H7 (cell line): ENCODE measurements around the gene THEMIS. TPM values are rescaled to one million over a fixed set of nuclear protein-coding genes. Genes with fewer than 3 reads are reported as not detected.
"Not testable (repeated sequence)": the region's sequence is repeated elsewhere in the genome, so short reads cannot be mapped to it uniquely, and the experiment has no call there.

Source experiments
- DNase-seq: peaks from one replicate; pipeline ENCODE4 v3.0.0; 2012
- H3K27me3 ChIP-seq: 2 replicates; pipeline ENCODE4 v1.6.0; 2011; ENCODE audit warnings: mild to moderate bottlenecking, low read length; ENCODE audit not compliant: control insufficient read depth, insufficient read depth
- H3K36me3 ChIP-seq: replicated peaks from 2 replicates; pipeline ENCODE4 v1.5.1; 2011; ENCODE audit warnings: low read length; ENCODE audit not compliant: control insufficient read depth, insufficient read depth
- H3K4me3 ChIP-seq: 2 replicates; pipeline ENCODE4 v1.5.1; 2011; ENCODE audit warnings: low read depth, mild to moderate bottlenecking, control low read depth, low read length, moderate library complexity; ENCODE audit not compliant: insufficient read depth
- total RNA-seq: library from RNA; depleted of rRNA; stranded (reverse); fragments of >200 nt; shearing (Covaris generic); gene quantifications from 2 replicates; pipeline ENCODE4 v1.2.3, GENCODE V29; 2014

The THEMIS gene
- total RNA-seq, 1 experiment from 2014 or later = not detected

DNA sequence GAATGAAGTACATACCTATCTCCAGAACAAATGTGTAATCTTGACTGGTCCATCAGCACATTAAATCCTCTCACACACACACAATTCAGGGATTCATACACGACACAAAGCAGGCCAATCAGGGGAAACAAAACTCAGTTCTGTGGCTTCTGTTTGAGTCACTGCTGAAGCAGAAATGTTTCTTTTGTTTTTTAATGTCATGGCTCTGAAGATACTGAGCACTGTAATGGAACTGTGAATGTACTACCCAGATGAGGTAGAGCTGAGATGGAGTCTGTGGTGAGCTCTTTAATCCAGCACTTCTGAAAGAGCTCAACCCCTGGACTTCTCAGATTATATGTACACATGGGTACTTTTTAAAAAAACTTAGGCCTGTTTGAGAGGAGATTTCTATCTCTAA lies 116.4 kb downstream of the THEMIS start:
- Histone ChIP-seq H3K27me3 (no peaks in the 10 kb centered on the region), H3K4me3 (no peak overlapping the region), H3K36me3 (no peaks in the 10 kb centered on the region)
- DNase-seq = no peak

- DNase-seq, H3K27me3 ChIP-seq, H3K4me3 ChIP-seq, H3K36me3 ChIP-seq: not testable (repeated sequence)
Measured at GRCh38 chr6:127781636-127782272, 119.1 kb downstream of the THEMIS start.

- H3K27me3 ChIP-seq = no peaks in the 10 kb centered on the region
- DNase-seq = no peak
- no peaks in the 10 kb centered on the region for H3K36me3 ChIP-seq
- H3K4me3 ChIP-seq = no peak overlapping the region
Measured at GRCh38 chr6:127776320-127776719, 124.5 kb downstream of the THEMIS start.

DNA sequence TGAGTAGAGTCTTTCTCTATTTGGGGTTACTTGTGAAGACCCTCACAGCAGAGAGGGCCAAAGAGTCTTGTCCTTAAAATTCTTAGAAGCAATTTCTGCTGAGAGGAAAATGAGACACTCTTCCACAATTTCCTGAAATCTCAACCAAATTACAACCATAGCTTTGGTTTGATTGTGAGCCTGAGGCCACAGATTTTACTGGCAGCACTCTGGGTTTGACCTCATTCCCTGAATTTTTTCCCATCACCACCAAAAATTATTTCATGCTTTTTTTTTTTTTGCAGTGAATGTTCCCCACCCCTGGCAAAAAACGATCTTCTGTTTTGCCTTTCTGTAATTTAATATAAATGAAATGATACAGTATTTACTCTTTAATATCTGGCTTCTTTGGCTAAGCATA lies 125.5 kb downstream of the THEMIS start:
- no peaks in the 10 kb centered on the region for H3K36me3 ChIP-seq
- H3K4me3 ChIP-seq = no peak overlapping the region
- DNase-seq = no peak
- no peaks in the 10 kb centered on the region for H3K27me3 ChIP-seq

DNA sequence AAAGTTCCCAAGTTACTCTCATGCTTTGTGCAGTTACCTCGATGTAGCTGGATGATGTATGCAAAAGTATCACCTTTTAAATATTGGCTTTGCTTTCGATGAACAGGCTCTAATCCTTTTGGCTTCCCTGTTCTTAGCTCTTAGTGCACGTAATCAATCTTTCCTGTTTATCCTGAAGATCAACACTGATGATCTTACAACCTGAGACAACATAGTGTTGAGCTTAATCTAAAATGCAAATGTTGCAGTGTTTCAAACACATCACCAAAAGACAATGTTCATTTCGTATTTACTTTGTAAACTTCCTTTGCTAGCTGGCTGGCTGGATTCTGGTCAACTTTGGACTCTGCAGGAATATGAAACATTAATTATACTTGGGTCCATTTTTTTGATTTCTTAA lies 132.1 kb downstream of the THEMIS start:
- Histone ChIP-seq H3K36me3 (no peaks in the 10 kb centered on the region), H3K27me3 (no peaks in the 10 kb centered on the region), H3K4me3 (no peak overlapping the region)
- no peak for DNase-seq

DNA sequence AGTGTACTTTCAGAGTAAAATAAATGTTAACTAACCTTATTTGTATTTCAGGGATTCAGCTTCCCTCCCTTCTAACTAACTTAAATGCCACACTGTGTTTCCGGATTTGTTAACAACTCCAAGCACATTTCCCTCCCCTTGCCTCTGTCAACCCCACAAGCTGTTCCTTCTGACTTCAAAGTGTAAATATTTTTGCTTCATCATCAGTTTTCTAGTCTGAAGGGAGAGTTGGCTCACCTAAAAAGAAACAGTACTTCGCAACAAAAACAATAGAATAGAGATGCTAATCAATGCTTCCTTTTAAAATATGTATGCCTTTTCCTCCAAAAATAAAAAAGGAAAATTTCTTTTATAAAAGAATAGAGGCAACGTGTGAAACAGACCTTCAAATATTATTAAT lies 132.6 kb downstream of the THEMIS start:
- no peaks in the 10 kb centered on the region for H3K27me3 ChIP-seq
- H3K4me3 ChIP-seq = no peak overlapping the region
- no peak for DNase-seq
- no peaks in the 10 kb centered on the region for H3K36me3 ChIP-seq

DNA sequence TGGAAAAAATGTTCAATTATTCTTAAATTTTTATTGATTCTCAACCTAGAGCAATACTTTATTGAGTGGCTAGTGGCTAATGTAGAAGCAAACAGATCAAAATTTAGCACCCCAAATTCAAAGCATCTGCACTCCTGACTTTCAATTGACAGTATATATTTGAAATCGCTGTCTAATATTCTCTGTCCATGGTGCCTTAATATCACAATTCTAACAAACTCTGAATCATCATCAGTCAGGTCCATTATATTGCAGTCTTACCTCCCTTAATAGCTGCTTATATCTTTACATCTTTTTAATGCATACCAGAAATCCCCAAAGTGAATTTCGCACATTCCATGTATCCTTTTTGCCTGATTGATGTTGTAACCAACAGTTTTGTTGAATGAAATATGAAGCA lies 134.9 kb downstream of the THEMIS start:
- DNase-seq = no peak
- Histone ChIP-seq H3K27me3 (no peaks in the 10 kb centered on the region), H3K4me3 (no peak overlapping the region), H3K36me3 (no peaks in the 10 kb centered on the region)

DNA sequence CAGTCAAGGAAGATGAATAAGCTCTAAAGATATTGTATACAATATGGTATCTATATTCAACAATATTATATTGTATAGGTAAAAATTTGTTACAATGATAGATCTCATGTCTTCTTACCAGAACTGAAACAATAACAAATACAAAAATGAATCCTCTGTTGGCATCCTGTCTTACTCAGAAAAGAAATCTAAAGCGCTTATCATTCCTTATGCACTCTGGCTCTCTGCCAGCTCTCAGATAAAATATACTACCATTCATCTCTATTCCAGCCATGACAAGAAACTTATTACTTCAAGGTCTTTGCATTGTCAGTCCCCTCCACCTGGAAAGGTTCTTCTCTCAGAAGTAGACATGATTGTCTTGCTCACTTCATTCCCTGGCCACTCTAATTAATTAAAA lies 138.6 kb downstream of the THEMIS start:
- DNase-seq = no peak
- H3K27me3 ChIP-seq = no peaks in the 10 kb centered on the region
- no peaks in the 10 kb centered on the region for H3K36me3 ChIP-seq
- H3K4me3 ChIP-seq = no peak overlapping the region

GRCh38 chr6:127761084-127761483 lies 139.8 kb downstream of the THEMIS start:
- H3K27me3 ChIP-seq = no peaks in the 10 kb centered on the region
- no peaks in the 10 kb centered on the region for H3K36me3 ChIP-seq
- no peak overlapping the region for H3K4me3 ChIP-seq
- no peak for DNase-seq

DNA sequence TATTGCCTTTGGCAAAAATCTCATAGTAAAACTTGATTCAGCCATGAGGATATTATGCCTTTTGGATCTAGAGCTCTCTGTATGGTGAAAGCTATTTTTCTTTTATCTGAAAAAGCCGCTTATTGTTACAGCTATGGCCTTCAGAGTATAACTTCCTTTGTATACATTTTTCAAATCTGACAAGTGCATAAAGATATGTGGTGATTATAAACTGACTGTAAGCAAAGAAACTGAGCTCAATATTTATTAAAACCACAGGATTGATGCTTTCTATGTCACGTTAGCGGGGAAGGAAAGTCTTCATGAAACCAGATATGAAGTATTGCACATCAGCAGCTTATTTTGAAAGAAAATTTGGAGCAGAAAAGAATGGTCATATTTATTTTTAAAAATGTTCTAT lies 151.8 kb downstream of the THEMIS start:
- no peaks in the 10 kb centered on the region for H3K27me3 ChIP-seq
- H3K4me3 ChIP-seq = no peak overlapping the region
- DNase-seq = no peak
- H3K36me3 ChIP-seq = no peaks in the 10 kb centered on the region

DNA sequence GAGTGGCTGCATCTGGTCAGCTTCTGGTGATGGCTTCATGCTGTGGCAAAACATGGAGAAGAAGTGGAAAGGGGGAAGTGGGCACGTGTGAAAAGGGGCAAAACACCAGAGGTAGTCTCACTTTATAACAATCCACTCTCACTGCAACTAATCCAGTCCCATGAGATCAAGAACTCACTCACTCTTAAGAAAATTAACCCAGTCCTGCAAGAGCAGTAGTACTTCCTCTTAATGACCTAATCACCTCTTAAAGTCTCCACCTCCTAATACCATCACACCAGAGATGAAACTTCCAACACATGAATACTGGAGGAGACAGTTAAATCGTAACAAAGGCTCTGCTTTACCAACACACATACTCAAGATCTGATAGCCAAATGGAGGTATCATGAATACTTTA lies 152.6 kb downstream of the THEMIS start:
- Histone ChIP-seq H3K36me3 (no peaks in the 10 kb centered on the region), H3K4me3 (no peak overlapping the region), H3K27me3 (no peaks in the 10 kb centered on the region)
- DNase-seq = no peak

DNA sequence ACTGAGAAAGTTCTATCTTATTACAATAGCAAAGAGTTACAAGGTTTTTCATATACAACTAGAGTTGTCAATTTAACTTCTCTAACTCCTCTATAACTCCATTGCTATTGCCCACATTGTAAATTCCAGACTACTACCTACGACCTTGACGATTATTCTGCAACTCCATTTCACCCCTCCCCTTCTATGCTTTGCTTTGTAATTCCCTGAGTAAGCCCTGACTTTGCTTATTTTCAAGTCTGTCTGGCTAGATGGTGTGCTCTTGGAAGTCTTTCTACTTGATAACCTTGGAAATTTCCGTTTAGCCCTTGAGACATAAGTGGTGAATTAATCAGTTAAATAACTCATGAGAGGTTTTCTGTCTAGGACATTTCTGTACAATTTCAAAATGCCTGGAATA lies 162.4 kb downstream of the THEMIS start:
- no peaks in the 10 kb centered on the region for H3K36me3 ChIP-seq

DNA sequence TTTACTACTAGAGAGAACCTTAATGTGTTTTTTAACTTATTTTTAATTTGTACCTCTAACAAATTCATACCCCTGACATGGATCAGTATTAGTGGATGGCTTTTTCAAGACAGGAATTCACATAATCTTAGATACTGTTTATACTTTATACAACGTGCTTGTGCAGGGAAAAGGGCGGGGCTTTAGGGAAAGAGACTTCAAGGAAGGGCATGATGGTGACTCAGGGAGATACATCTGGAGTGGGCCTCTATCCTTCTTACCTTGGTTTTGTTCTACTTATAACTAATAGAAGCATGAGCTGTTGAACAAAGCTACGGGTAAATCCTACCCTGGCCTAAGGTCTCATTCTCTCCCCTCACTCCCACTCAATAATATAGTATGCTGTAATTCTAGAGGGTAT lies 163.1 kb downstream of the THEMIS start:
- Histone ChIP-seq H3K36me3 (no peaks in the 10 kb centered on the region), H3K4me3 (no peak overlapping the region), H3K27me3 (no peaks in the 10 kb centered on the region)
- no peak for DNase-seq

More for the DNA sequence above, 162.4 kb downstream of the THEMIS start:
- Histone ChIP-seq H3K4me3 (no peak overlapping the region), H3K27me3 (no peaks in the 10 kb centered on the region)
- no peak for DNase-seq

DNA sequence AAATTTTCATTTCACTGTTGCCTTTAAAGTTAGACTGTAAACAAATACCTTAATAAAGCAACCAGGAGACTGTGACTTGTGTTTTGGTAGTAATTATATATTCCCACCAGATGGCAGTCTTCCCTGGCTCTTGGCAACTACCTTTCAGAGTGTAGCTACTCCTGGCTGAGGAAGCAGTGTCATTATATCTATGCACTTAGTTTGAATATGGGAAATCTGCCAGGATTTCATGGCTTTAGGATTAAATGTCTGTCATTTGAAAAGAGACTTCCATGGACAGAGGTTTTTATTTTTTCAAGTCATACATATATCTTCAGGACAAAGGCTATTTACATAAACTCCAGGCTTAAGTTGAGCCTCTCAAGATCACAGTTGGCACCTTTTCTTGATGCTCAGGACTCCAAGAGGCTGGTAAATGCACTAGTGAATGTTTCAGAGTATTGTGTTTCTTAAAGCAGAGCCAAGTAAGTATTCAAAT lies 163.8 kb downstream of the THEMIS start:
- H3K36me3 ChIP-seq = no peaks in the 10 kb centered on the region
- H3K27me3 ChIP-seq = no peaks in the 10 kb centered on the region
- DNase-seq = peak; percentile 6
- no peak overlapping the region for H3K4me3 ChIP-seq

DNA sequence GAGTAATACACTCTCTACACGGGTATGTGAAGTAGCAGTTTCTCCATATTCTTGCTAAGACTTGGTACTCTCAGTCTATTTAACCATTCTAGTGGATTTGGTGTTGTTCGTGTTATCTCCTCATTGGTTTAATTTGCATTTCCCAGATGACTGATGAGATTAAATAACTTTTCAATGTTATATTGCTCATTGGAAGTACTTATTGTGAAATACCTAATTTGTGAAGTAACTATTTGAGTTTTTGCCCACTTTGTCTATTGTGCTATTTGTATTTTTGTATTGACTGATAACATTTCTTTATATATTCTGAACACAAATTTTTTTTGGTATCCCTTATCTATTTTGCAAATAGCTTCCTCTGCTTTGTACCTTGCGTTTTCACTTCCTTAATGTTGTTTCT lies 167.9 kb downstream of the THEMIS start:
- no peaks in the 10 kb centered on the region for H3K36me3 ChIP-seq
- H3K27me3 ChIP-seq = no peaks in the 10 kb centered on the region
- no peak for DNase-seq
- H3K4me3 ChIP-seq = no peak overlapping the region
